ENCODE results near the gene ECEL1. TPM values are rescaled to one million over a fixed set of nuclear protein-coding genes. Genes with fewer than 3 reads are reported as not detected.

ECEL1 gene
- total RNA-seq, 1 experiment from 2014 or later: not detected

DNA sequence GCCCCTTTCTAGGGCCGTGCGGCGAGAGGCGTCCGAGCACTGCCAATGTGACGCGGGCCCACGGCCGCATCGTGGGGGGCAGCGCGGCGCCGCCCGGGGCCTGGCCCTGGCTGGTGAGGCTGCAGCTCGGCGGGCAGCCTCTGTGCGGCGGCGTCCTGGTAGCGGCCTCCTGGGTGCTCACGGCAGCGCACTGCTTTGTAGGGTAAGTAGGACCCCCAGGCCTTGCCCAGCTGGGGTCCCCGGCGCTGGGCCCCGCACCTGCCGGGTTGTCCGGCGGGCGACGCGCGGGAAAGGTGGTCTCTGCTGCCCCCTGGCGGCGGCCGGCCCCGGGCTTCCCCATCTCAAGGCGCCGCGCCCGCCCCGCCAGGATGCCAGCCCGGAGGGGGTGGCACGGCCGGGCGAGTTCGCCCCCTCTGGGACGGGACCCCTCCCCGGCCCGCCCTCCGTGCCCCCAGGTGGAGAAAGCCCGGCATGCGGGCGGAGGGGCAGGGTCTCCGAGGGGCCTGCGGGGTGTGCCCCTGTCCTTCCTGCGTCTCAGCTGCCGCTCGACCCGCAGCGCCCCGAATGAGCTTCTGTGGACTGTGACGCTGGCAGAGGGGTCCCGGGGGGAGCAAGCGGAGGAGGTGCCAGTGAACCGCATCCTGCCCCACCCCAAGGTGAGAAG lies 34.5 kb upstream of the ECEL1 start:
- TF ChIP-seq EZH2 (IDR thresholded peaks at IDR 0.05; ENCODE audit: low read depth): no peak
- TF ChIP-seq, protein P1, sequence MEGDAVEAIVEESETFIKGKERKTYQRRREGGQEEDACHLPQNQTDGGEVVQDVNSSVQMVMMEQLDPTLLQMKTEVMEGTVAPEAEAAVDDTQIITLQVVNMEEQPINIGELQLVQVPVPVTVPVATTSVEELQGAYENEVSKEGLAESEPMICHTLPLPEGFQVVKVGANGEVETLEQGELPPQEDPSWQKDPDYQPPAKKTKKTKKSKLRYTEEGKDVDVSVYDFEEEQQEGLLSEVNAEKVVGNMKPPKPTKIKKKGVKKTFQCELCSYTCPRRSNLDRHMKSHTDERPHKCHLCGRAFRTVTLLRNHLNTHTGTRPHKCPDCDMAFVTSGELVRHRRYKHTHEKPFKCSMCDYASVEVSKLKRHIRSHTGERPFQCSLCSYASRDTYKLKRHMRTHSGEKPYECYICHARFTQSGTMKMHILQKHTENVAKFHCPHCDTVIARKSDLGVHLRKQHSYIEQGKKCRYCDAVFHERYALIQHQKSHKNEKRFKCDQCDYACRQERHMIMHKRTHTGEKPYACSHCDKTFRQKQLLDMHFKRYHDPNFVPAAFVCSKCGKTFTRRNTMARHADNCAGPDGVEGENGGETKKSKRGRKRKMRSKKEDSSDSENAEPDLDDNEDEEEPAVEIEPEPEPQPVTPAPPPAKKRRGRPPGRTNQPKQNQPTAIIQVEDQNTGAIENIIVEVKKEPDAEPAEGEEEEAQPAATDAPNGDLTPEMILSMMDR (conservative IDR thresholded peaks at IDR 0.05): peak; percentile 75
- Histone ChIP-seq H3K4me2 (no peak overlapping the region), H3K9me2 (ENCODE audit: insufficient read depth) (no peaks in the 10 kb centered on the region), H3K27me3 (ENCODE audit: insufficient read depth, low read depth) (peaks cover 55% of the 10 kb centered on the region), H3K36me3 (ENCODE audit: low read depth) (no peaks in the 10 kb centered on the region), H2AFZ (no peak overlapping the region), H4K20me1 (ENCODE audit: insufficient read depth) (no peaks in the 10 kb centered on the region), H3K4me1 (replicated peaks; ENCODE audit: insufficient read depth) (no peaks in the 10 kb centered on the region), H3K79me2 (ENCODE audit: low read depth) (no peaks in the 10 kb centered on the region), H3F3A (ENCODE audit: insufficient read depth, low read depth) (no peaks in the 10 kb centered on the region), H3K4me3 (no peak overlapping the region), H3K9me3 (ENCODE audit: insufficient read depth, low read depth) (no peaks in the 10 kb centered on the region), H3K27ac (no peak overlapping the region)
- ChIA-PET POLR2A (ENCODE audit: unreplicated experiment) (no interaction called here), CTCF (interaction anchor here (0.6 kb wide), 2 partner anchors 70 to 638 kb away, joined by 3 to 7 read pairs; no protein-coding TSS in a partner anchor)
- BruUV-seq (replicated peaks): no TSS peak
- DNase-seq: peak in 1 of 2 experiments; percentile 58
- intact Hi-C loops (cut with micrococcal nuclease; ENCODE audit: unreplicated experiment): loop anchor here (2.0 to 10.0 kb wide), 3 partner anchors 75 to 617 kb away; no protein-coding TSS in a partner anchor

DNA sequence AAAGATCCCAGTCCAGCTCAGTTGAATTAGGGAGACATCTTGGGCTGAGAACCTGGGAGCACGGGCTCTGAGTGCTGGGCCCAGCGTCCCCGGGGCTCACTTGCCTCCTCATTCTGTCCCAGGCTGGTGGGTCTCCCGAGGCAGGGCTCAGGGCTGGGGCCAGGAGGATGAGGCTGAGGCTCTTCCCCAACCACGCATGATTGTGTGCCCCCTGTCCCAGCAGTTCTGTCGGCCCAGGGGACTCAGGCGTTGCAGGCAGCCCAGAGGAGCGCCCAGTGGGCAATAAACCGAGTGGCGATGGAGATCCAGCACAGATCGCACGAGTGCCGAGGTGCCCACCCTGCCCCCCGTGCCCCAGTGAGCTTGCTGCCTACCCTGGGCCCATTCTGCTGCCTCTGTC lies 33.5 kb upstream of the ECEL1 start:
- Histone ChIP-seq H3K4me2 (no peak overlapping the region), H3K27ac (no peak overlapping the region), H3K79me2 (ENCODE audit: low read depth) (no peaks in the 10 kb centered on the region), H2AFZ (no peak overlapping the region), H3K36me3 (ENCODE audit: low read depth) (no peaks in the 10 kb centered on the region), H4K20me1 (ENCODE audit: insufficient read depth) (no peaks in the 10 kb centered on the region), H3K27me3 (ENCODE audit: insufficient read depth, low read depth) (peaks cover 55% of the 10 kb centered on the region), H3F3A (ENCODE audit: insufficient read depth, low read depth) (no peaks in the 10 kb centered on the region), H3K4me3 (no peak overlapping the region), H3K9me3 (ENCODE audit: insufficient read depth, low read depth) (no peaks in the 10 kb centered on the region), H3K4me1 (replicated peaks; ENCODE audit: insufficient read depth) (no peaks in the 10 kb centered on the region), H3K9me2 (ENCODE audit: insufficient read depth) (no peaks in the 10 kb centered on the region)
- intact Hi-C loops (cut with micrococcal nuclease; ENCODE audit: unreplicated experiment): loop anchor here (10.0 kb wide), 2 partner anchors 196 to 616 kb away; no protein-coding TSS in a partner anchor
- TF ChIP-seq, protein P1 (conservative IDR thresholded peaks at IDR 0.05): no peak
- no peak for TF ChIP-seq EZH2 (IDR thresholded peaks at IDR 0.05; ENCODE audit: low read depth)
- no TSS peak for BruUV-seq (replicated peaks)
- no peak for DNase-seq
- POLR2A ChIA-PET (ENCODE audit: unreplicated experiment): no interaction called here
- CTCF ChIA-PET: interaction anchor here (0.6 kb wide), 1 partner anchor 219 kb away, joined by 3 read pairs; no protein-coding TSS in a partner anchor

DNA sequence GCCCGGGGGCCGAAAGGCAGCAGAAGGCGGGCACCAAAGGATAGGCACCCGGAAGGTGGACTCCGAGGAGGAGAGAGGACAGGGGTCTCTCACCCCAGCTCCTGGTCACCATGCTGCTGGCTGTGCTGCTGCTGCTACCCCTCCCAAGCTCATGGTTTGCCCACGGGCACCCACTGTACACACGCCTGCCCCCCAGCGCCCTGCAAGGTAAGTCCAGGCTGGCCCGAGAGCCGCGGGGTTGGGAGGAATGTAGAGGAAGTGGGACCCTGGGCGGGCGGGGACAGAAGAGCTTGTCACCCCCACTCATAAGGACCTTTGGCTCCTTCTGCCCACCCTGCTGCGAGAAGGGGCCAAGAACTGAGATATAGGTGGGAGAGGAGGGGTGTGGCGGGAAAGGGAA lies 32.9 kb upstream of the ECEL1 start:
- intact Hi-C loops (cut with micrococcal nuclease; ENCODE audit: unreplicated experiment): loop anchor here (10.0 kb wide), 2 partner anchors 196 to 616 kb away; no protein-coding TSS in a partner anchor
- Histone ChIP-seq H3K27ac (no peak overlapping the region), H3K4me1 (replicated peaks; ENCODE audit: insufficient read depth) (no peaks in the 10 kb centered on the region), H3K4me2 (no peak overlapping the region), H3K27me3 (ENCODE audit: insufficient read depth, low read depth) (peaks cover 55% of the 10 kb centered on the region), H3K4me3 (no peak overlapping the region), H3F3A (ENCODE audit: insufficient read depth, low read depth) (no peaks in the 10 kb centered on the region), H3K36me3 (ENCODE audit: low read depth) (no peaks in the 10 kb centered on the region), H3K9me3 (ENCODE audit: insufficient read depth, low read depth) (no peaks in the 10 kb centered on the region), H3K9me2 (ENCODE audit: insufficient read depth) (no peaks in the 10 kb centered on the region), H3K79me2 (ENCODE audit: low read depth) (no peaks in the 10 kb centered on the region), H2AFZ (no peak overlapping the region), H4K20me1 (ENCODE audit: insufficient read depth) (no peaks in the 10 kb centered on the region)
- no peak for TF ChIP-seq EZH2 (IDR thresholded peaks at IDR 0.05; ENCODE audit: low read depth)
- TF ChIP-seq, protein P1 (conservative IDR thresholded peaks at IDR 0.05): no peak
- BruUV-seq (replicated peaks): no TSS peak
- CTCF ChIA-PET: interaction anchor here (0.6 kb wide), 1 partner anchor 219 kb away, joined by 3 read pairs; no protein-coding TSS in a partner anchor
- POLR2A ChIA-PET (ENCODE audit: unreplicated experiment): no interaction called here
- no peak for DNase-seq

Data from PC-9 (cell line).